GM18502 (cell line): Measurements from ENCODE around the gene SPRING1.
"Not testable (repeated sequence)": the region's sequence is repeated elsewhere in the genome, so short reads cannot be mapped to it uniquely, and the experiment has no call there.

Experiments used
- ATAC-seq: cut with Tn5 transposase; IDR thresholded peaks from one replicate; pipeline ENCODE4 v1.9.1; 2021; ENCODE audit warnings: mild to moderate bottlenecking; ENCODE audit not compliant: unreplicated experiment, poor library complexity

SPRING1 gene

GRCh38 chr12:116744766-116745165 lies 6.9 kb upstream of the SPRING1 start:
- ATAC-seq: no peak

DNA sequence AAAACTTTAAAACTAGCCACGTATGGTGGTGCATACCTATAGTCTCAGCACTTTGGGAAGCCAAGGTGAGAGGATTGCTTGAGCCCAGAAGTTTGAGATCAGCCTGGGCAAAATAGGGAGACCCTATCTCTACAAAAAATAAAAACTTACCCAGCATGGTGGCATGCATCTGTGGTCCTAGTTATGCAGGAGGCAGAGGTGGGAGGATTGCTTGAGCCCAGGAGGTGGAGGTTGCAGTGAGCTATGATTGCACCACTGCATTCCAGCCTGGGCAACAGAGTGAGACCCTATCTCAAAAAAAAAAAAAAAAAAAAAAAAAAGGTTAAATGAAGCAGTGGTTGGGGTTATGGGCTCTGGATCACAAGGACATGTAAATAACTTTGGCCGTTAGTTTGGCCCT lies 4.9 kb upstream of the SPRING1 start:
- ATAC-seq: not testable (repeated sequence)

DNA sequence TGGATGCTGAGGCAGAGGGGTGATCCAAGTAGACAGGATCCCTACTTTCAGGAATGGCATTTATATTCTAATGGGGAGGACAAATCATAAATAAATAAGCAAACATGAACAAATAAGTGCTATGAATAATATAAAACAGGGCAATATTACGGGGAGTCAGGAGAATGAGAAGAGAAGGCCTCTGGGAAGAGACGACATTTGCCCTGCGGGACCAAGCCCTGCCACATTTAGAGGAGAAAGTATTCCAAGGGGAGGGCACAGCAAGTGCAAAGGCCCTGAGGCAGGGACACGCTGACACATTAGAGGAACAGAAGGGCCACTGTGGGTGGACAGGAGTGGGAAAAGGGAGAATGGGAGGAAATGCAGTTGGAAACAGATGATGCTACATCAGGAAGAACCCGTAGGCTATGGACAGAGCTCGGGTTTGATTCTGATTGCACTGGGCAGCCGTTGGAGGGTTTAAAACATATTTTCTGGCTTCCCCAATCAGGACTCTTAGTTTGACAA lies 1.6 kb upstream of the SPRING1 start:
- ATAC-seq: no peak

DNA sequence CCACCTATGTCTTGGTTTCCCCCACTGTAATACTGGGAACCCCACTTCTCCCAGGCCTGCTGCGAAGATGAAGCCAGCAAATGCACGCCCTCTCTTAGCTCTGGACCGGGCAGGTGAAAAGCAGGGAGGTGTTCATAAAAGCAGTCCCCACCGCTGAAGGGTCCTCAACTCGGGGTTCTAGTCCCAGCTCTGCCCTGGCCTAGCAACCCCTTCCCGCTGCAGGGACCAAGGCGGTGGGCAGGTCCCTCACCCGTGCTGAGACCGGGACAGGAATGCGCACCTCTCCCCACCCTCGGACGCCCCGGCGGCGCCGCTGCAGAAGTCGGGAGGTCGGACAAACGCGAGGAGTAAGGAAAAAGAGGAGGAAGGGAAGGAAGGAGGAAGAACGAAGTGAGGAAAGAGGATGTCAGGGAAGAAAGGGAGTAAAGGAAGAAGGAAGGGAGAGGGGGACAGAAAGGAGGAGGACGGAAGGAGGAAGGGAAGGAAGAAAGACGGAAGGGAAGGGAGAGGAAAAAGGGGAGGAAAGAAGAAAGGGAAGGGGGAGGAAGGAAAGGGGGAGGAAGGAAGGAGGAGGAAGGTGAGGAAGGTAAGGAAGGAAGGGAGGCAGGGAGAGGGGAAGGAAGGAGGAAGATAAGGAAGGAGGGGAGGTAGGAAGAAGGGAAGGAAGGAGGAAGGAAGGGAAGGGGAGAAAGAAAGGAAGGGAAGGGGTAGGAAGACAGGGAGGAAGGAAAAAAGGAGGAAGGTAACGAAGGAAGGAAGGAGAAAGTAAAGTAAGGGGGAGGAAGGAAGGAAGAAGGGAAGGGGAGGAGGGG lies 701 bp downstream of the SPRING1 start:
- ATAC-seq: no peak

DNA sequence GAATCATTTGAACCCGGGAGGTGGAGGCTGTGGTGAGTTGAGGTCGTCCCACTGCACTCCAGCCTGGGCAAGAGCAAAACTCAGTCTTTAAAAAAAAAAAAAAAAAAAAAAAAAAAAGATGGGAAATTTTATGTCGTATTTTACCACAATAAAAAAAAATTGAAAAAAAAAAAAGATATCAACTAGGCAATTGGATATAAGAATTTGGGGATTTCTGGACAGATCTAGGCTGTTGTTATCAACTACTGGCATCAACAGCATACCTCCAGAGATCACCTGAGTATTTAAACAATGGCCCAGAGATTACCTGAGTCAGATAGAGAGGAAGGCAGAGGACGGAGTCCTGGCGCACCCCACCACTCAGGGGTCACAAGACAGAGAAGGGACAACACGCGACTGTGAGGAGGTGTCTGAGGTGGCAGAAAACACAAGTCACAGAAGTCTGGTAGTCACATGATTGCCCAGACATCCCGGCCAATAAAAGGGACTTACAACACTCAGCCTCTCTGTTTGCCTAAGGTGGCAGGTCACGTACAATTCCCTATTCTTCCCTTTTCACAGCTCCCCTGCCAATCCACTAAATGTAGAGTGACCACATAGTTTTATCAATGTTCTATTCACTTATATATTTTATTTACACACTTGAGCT lies 1.8 kb downstream of the SPRING1 start:
- no peak for ATAC-seq

- ATAC-seq: no peak
These were observed 2.8 kb downstream of the SPRING1 start for GRCh38 chr12:116735084-116735483.

DNA sequence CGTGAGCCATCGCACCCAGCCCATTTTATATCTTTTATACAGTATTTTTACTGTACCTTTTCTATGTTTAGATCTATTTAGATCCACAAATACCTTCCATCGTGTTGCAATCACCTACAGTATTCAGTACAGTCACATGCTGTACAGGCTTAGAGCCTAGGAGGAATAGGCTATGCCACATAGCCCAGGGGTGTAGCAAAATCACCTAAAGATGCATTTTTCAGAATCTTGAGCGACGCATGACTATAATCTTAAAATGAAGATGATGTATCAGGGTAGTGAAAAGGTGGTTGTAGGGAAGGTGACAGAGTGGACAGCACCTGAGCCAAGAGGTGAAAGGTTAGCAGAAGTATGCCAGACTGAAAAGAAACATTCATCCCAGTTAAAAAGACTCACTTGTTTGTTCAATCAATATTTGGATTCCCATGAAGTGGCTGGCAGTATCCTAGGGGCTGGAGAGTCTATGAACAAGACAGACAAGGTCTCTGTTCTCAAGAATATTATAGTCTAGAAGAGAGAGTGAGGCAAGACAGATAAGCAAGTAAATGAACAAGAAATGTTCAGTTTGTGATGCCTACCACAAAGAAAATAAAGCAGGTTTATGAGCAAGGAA lies 3.6 kb downstream of the SPRING1 start:
- no peak for ATAC-seq

DNA sequence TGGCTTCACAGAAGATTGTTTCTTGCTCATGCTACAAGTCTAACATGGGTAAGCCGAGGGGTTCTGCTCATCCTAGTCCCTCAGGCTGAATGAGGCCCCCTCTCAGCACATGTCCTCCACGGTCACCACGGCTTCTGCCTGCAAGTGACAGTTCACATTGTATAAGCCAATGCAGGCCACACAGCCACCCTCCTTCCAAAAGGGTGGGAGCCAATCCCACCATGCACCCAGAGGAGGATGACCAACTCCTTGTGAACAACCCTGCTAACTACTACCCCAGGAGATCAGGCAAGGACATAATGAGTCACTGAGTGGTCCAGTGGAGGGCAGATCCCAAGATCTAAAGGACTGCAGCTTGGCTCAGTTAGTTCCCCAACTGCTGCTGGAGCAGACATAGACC lies 6.1 kb downstream of the SPRING1 start:
- no peak for ATAC-seq

- ATAC-seq: no peak
These were observed 10.0 kb downstream of the SPRING1 start for GRCh38 chr12:116727891-116728290.

DNA sequence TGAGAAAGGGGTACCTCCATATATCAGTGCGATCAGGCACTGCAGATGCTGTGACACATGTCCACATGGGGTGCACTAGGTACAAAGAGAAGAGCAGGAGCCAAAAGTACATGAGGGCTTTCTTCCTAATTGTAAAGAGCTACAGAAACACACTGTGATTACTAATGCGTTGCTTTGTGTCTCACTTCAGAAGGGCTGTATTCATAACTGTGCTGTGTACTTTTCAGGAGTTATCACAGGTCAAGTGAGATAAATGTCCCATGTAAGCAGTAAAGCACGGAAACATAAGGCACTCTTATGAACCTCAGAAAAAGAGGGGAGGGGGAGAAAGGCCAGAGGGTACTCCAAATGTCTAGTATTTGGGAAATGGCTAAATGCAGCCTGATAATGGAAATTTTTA lies 10.6 kb downstream of the SPRING1 start:
- ATAC-seq: no peak

GRCh38 chr12:116726694-116727093 lies 11.2 kb downstream of the SPRING1 start:
- ATAC-seq: no peak

DNA sequence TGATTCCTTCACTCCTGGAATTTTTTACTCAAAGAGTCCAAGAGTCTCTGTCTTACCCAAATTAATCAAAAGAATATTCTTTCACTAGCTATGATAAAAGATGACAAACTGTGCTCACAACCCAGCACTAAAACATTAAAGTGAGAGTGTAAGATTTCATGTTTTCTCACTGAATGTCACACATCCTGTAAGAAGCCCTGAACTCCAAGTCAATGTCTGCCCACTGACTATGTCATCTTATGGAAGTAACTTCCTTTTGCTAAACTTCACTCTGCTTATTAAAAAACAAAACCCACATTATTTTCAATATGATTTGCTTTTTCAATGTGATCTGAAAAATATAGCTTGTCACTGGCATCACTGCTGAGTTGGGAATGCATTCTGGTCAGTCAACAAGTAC lies 15.6 kb downstream of the SPRING1 start:
- no peak for ATAC-seq

- no peak for ATAC-seq
These were observed 17.9 kb downstream of the SPRING1 start for GRCh38 chr12:116719731-116720528.

GRCh38 chr12:116718655-116719454 lies 19.0 kb downstream of the SPRING1 start:
- ATAC-seq: no peak

- ATAC-seq: no peak
These were observed 20.1 kb downstream of the SPRING1 start for GRCh38 chr12:116717466-116718437.

- no peak for ATAC-seq
These were observed 23.7 kb downstream of the SPRING1 start for GRCh38 chr12:116714175-116714574.

DNA sequence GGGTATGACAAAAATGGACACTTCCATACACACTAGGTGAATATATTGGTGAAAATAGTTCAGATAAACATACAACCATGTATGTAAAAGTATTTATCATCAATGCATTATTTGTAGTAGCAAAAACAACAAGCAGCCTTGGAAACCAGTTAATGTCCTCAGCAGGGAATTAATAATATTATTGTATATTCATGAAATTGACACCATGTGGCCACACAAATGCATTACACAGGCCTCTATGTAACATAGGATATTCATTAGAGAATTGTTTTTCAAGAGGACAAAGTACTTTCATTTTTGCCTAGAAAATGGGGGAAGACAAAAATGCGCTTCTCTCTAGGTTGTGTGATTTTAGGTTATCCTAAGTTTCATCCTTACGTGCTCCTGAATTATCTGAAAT lies 24.3 kb downstream of the SPRING1 start:
- no peak for ATAC-seq

- no peak for ATAC-seq
These were observed 25.2 kb downstream of the SPRING1 start for GRCh38 chr12:116712458-116713303.
